Natural killer cell (primary cell): ENCODE data around the gene IFITM5. TPM values are rescaled to one million over a fixed set of nuclear protein-coding genes. Genes with fewer than 3 reads are reported as not detected.

Experiments
- ATAC-seq, 3 donors: fragments of 150-1000 bp in 2 of 3; fragments of 200-7000 bp in 1 of 3; cut with Tn5 transposase; 1 replicate in 1 of 3; 2 replicates in 2 of 3; pipeline ENCODE4 v1.10.0; 2021; ENCODE audit warnings: mild to moderate bottlenecking in 2 of 3, moderate library complexity in 2 of 3
- DNase-seq, 2 donors: peaks; one replicate each; pipeline versions ENCODE4 v3.0.0 to v3.0.0-alpha.2; 2013 to 2021; ENCODE audit warnings: mixed read lengths in 1 of 2
- H3K27ac ChIP-seq: one replicate; pipeline ENCODE4 v1.5.1; 2013; ENCODE audit warnings: mild to moderate bottlenecking, low read length
- H3K27me3 ChIP-seq: one replicate; pipeline ENCODE4 v1.6.1; 2013; ENCODE audit warnings: low read length; ENCODE audit not compliant: control insufficient read depth, insufficient read depth
- H3K36me3 ChIP-seq: one replicate; pipeline ENCODE4 v1.6.1; 2013; ENCODE audit warnings: low read length; ENCODE audit not compliant: control insufficient read depth, insufficient read depth
- H3K4me1 ChIP-seq: one replicate; pipeline ENCODE4 v1.6.1; 2013; ENCODE audit warnings: low read length; ENCODE audit not compliant: control insufficient read depth, insufficient read depth
- H3K4me3 ChIP-seq: one replicate; pipeline ENCODE4 v1.5.1; 2013; ENCODE audit warnings: low read length
- H3K9me3 ChIP-seq: one replicate; pipeline ENCODE4 v1.6.1; 2013; ENCODE audit warnings: low read length; ENCODE audit not compliant: control insufficient read depth, insufficient read depth
- H3K27ac Mint-ChIP-seq, 2 donors: one replicate each; pipeline ENCODE4 v1.8.0; 2022; ENCODE audit warnings: mild to moderate bottlenecking in 2 of 2, mixed read lengths in 2 of 2, moderate library complexity in 1 of 2
- H3K27me3 Mint-ChIP-seq, 2 donors: one replicate each; pipeline ENCODE4 v1.8.0; 2022; ENCODE audit warnings: low read depth in 2 of 2, mixed read lengths in 2 of 2
- H3K36me3 Mint-ChIP-seq: one replicate; pipeline ENCODE4 v1.8.0; 2022; ENCODE audit warnings: mixed read lengths
- H3K4me1 Mint-ChIP-seq, 2 donors: one replicate each; pipeline ENCODE4 v1.8.0; 2022; ENCODE audit warnings: mixed read lengths in 2 of 2
- H3K4me3 Mint-ChIP-seq: one replicate; pipeline ENCODE4 v1.8.0; 2022; ENCODE audit warnings: mild to moderate bottlenecking, moderate library complexity, mixed read lengths
- H3K9me3 Mint-ChIP-seq, 2 donors: one replicate each; pipeline ENCODE4 v1.8.0; 2022; ENCODE audit warnings: mixed read lengths in 2 of 2
- CTCF ChIP-seq: fragments of 200-600 bp; IDR thresholded peaks from one replicate; pipeline ENCODE4 v1.8.0; 2022; ENCODE audit warnings: antibody characterized with exemption
- WGBS: methylation state at CpG from one replicate; pipeline ENCODE4 v1.1.7; 2013; ENCODE audit warnings: missing lambda C conversion rate; ENCODE audit not compliant: insufficient coverage; 5-methylcytosine and 5-hydroxymethylcytosine counted together
- intact Hi-C: fragments of 100-400 bp; cut with micrococcal nuclease; formaldehyde crosslinking; loops from one replicate; pipeline ENCODE4 v1.14.2; 2022
- total RNA-seq, 4 donors: library from RNA; stranded (reverse); fragments of 120-200 nt in 1 of 4; gene quantifications; one replicate each; pipeline versions ENCODE4 v1.2.3 to v1.2.4, GENCODE V29; 2013 to 2022

IFITM5 gene
- total RNA-seq, 3 donors from 2014 or later (not counting 1 experiment from before 2014, with no cell fraction given) = not detected

- no peak for TF ChIP-seq CTCF
- Histone ChIP-seq H3K27ac (peak overlapping the region; percentile 63), H3K9me3 (no peaks in the 10 kb centered on the region), H3K4me1 (peaks cover 54% of the 10 kb centered on the region), H3K4me3 (no peak overlapping the region), H3K27me3 (no peaks in the 10 kb centered on the region), H3K36me3 (peaks cover 25% of the 10 kb centered on the region)
- no peak overlapping the region for H3K4me3 Mint-ChIP-seq
- peaks cover 12 to 16% of the 10 kb centered on the region in 2 donors for H3K4me1 Mint-ChIP-seq
- no peaks in the 10 kb centered on the region for H3K9me3 Mint-ChIP-seq
- intact Hi-C loops = no loop called here
- H3K36me3 Mint-ChIP-seq = no peaks in the 10 kb centered on the region
- 85% methylated on average over 35 of the region's 35 CpGs for WGBS
- no peaks in the 10 kb centered on the region for H3K27me3 Mint-ChIP-seq
- ATAC-seq (no peak), DNase-seq (no peak)
- H3K27ac Mint-ChIP-seq = peak overlapping the region; percentile 65 to 76
Observed at GRCh38 chr11:296171-297050, 2.9 kb downstream of the IFITM5 start.

GRCh38 chr11:295351-296170, 3.8 kb downstream of the IFITM5 start:
- H3K4me1 Mint-ChIP-seq = peaks cover 19 to 25% of the 10 kb centered on the region in 2 donors
- H3K27ac Mint-ChIP-seq = no peak overlapping the region
- DNase-seq (no peak), ATAC-seq (no peak)
- no peaks in the 10 kb centered on the region for H3K27me3 Mint-ChIP-seq
- H3K36me3 Mint-ChIP-seq = no peaks in the 10 kb centered on the region
- no peak for TF ChIP-seq CTCF
- no peak overlapping the region for H3K4me3 Mint-ChIP-seq
- 88% methylated on average over 26 of the region's 26 CpGs for whole genome bisulfite sequencing
- H3K4me1 ChIP-seq = peaks cover 62% of the 10 kb centered on the region
- H3K9me3 ChIP-seq = no peaks in the 10 kb centered on the region
- no peaks in the 10 kb centered on the region for H3K9me3 Mint-ChIP-seq
- no peaks in the 10 kb centered on the region for H3K27me3 ChIP-seq
- H3K27ac ChIP-seq = no peak overlapping the region
- intact Hi-C loops = no loop called here
- H3K36me3 ChIP-seq = peaks cover 27% of the 10 kb centered on the region
- no peak overlapping the region for H3K4me3 ChIP-seq

- intact Hi-C loops = no loop called here
- peaks cover 67% of the 10 kb centered on the region for H3K4me1 ChIP-seq
- H3K36me3 ChIP-seq = peaks cover 27% of the 10 kb centered on the region
- Mint-ChIP-seq H3K4me3 (no peak overlapping the region), H3K4me1 (peaks cover 25 to 32% of the 10 kb centered on the region in 2 donors), H3K27ac (no peak overlapping the region), H3K9me3 (no peaks in the 10 kb centered on the region), H3K27me3 (no peaks in the 10 kb centered on the region), H3K36me3 (no peaks in the 10 kb centered on the region)
- 90% methylated on average over 16 of the region's 16 CpGs for WGBS
- H3K9me3 ChIP-seq = no peaks in the 10 kb centered on the region
- TF ChIP-seq CTCF = no peak
- no peak for DNase-seq
- H3K27ac ChIP-seq = no peak overlapping the region
- H3K27me3 ChIP-seq = no peaks in the 10 kb centered on the region
- H3K4me3 ChIP-seq = no peak overlapping the region
- no peak for ATAC-seq
Observed at GRCh38 chr11:294780-295179, 4.5 kb downstream of the IFITM5 start.
